Mononuclear cell (primary cell): Measurements from ENCODE around the gene IFT52. TPM values are rescaled to one million over a fixed set of nuclear protein-coding genes. Genes with fewer than 3 reads are reported as not detected.

Source experiments
- H3K27me3 ChIP-seq: 2 replicates; pipeline ENCODE4 v1.6.0; 2011; ENCODE audit warnings: low read length, control low read depth; ENCODE audit not compliant: insufficient read depth
- H3K4me1 ChIP-seq: 2 replicates; pipeline ENCODE4 v1.5.1; 2011; ENCODE audit warnings: mild to moderate bottlenecking, low read length, control low read depth; ENCODE audit not compliant: insufficient read depth
- H3K4me3 ChIP-seq: 2 replicates; pipeline ENCODE4 v1.5.1; 2011; ENCODE audit warnings: mild to moderate bottlenecking, low read length, moderate library complexity
- H3K9me3 ChIP-seq: 2 replicates; pipeline ENCODE4 v1.5.1; 2011; ENCODE audit warnings: low read depth, mild to moderate bottlenecking, control low read depth, low read length
- total RNA-seq: library from RNA; depleted of rRNA; stranded (reverse); fragments of >200 nt; gene quantifications from one replicate; pipeline ENCODE4 v1.2.3, GENCODE V29; 2012

The IFT52 gene
- total RNA-seq, 1 donor: 18.8 TPM

GRCh38 chr20:43681468-43681942, 90.8 kb downstream of the IFT52 start:
- no peaks in the 10 kb centered on the region for H3K27me3 ChIP-seq
- H3K4me1 ChIP-seq: peaks cover 14% of the 10 kb centered on the region
- H3K4me3 ChIP-seq: no peak overlapping the region
- no peaks in the 10 kb centered on the region for H3K9me3 ChIP-seq

- no peaks in the 10 kb centered on the region for H3K9me3 ChIP-seq
- peaks cover 14% of the 10 kb centered on the region for H3K4me1 ChIP-seq
- no peak overlapping the region for H3K4me3 ChIP-seq
- H3K27me3 ChIP-seq: no peaks in the 10 kb centered on the region
Measured at GRCh38 chr20:43681991-43682410, 91.3 kb downstream of the IFT52 start.

GRCh38 chr20:43682446-43682845, 91.7 kb downstream of the IFT52 start:
- H3K4me1 ChIP-seq: peaks cover 14% of the 10 kb centered on the region
- no peaks in the 10 kb centered on the region for H3K9me3 ChIP-seq
- no peak overlapping the region for H3K4me3 ChIP-seq
- H3K27me3 ChIP-seq: no peaks in the 10 kb centered on the region

GRCh38 chr20:43686820-43687219, 96.1 kb downstream of the IFT52 start:
- Histone ChIP-seq H3K4me1 (peaks cover 7% of the 10 kb centered on the region), H3K4me3 (no peak overlapping the region), H3K9me3 (no peaks in the 10 kb centered on the region), H3K27me3 (no peaks in the 10 kb centered on the region)

- H3K4me1 ChIP-seq: no peaks in the 10 kb centered on the region
- H3K4me3 ChIP-seq: no peak overlapping the region
- H3K27me3 ChIP-seq: no peaks in the 10 kb centered on the region
- no peaks in the 10 kb centered on the region for H3K9me3 ChIP-seq
Measured at GRCh38 chr20:43689165-43689564, 98.4 kb downstream of the IFT52 start.

DNA sequence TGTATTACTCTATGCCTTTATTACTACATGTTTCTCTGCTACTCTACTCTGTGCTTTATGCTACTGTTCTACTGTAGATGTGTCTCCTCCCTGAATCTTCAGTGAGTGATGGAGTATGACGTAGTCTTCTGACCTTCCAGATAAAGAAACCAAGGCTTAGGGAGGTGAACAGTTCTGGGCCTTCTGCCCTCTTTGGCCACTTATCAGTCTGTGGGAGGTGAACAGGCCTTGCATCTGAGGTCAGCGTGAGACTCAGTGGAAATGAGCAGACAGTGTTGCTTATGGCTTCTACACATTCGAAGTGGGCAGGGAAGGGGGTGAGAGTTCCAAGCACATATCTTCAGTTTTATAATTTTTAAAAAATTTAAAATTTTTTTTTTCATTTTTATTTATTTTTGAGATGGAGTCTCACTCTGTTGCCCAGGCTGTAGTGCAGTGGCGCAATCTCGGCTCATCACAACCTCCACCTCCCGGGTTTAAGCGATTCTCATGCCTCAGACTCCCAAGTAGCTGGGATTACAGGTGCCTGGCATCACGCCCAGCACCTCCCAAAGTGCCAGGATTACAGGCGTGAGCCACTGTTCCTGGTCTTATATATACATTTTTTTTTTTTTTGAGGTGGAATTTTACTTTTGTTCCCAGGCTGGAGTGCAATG, 100.3 kb downstream of the IFT52 start:
- Histone ChIP-seq H3K27me3 (no peaks in the 10 kb centered on the region), H3K4me1 (no peaks in the 10 kb centered on the region), H3K4me3 (no peak overlapping the region), H3K9me3 (no peaks in the 10 kb centered on the region)

GRCh38 chr20:43691928-43692524, 101.3 kb downstream of the IFT52 start:
- H3K4me3 ChIP-seq: no peak overlapping the region
- no peaks in the 10 kb centered on the region for H3K9me3 ChIP-seq
- H3K4me1 ChIP-seq: no peaks in the 10 kb centered on the region
- no peaks in the 10 kb centered on the region for H3K27me3 ChIP-seq

DNA sequence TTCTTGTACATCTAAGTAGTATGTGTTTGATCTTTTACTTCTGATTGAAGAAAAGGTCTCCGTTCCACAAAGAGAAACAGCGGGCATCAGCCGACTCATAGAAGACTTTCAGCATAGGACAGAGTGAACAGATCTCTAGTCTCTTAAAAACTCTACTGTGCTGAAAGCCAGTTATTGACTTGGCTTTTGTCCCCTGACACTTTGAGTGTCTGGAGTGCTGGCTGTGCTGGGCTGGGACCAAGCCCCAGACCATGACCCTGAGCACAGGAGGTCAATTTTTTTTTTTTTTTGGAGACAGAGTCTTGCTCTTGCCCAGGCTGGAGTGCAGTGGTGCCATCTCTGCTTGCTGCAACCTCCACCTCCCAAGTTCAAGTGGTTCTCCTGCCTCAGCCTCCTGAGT, 104.0 kb downstream of the IFT52 start:
- Histone ChIP-seq H3K27me3 (no peaks in the 10 kb centered on the region), H3K4me1 (no peaks in the 10 kb centered on the region), H3K9me3 (no peaks in the 10 kb centered on the region), H3K4me3 (no peak overlapping the region)

DNA sequence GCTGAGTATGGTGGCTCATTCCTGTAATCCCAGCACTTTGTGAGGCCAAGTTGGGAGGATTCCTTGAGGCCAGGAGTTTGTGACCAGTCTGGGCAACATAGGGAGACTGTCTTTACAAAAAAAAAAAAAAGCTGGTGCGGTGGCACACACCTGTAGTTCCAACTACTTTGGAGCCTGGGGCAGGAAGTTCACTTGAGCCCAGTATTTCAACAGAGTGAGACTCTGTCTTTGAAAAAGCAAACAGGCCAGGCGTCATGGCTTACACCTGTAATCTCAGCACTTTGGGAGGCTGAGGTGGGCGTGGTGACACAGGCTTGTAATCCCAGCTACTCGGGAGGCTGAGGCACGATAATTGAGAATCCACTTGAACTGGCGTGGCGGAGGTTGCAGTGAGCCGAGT, 104.8 kb downstream of the IFT52 start:
- Histone ChIP-seq H3K4me3 (no peak overlapping the region), H3K9me3 (no peaks in the 10 kb centered on the region), H3K4me1 (no peaks in the 10 kb centered on the region), H3K27me3 (no peaks in the 10 kb centered on the region)

Other genes with a start within 250 kb of the IFT52 start
- 124 TPM for gene SRSF6, start 133.0 kb upstream of the IFT52 start, total RNA-seq
- gene L3MBTL1, start 83.2 kb upstream of the IFT52 start, total RNA-seq: 8.0 TPM
- 0.10 TPM for gene SGK2, start 31.9 kb upstream of the IFT52 start, total RNA-seq
- 0.21 TPM for gene MYBL2, start 76.2 kb downstream of the IFT52 start, total RNA-seq
- not detected for gene GTSF1L, start 136.1 kb downstream of the IFT52 start, total RNA-seq